ENCODE measurements around the gene TBC1D22A.

DNA sequence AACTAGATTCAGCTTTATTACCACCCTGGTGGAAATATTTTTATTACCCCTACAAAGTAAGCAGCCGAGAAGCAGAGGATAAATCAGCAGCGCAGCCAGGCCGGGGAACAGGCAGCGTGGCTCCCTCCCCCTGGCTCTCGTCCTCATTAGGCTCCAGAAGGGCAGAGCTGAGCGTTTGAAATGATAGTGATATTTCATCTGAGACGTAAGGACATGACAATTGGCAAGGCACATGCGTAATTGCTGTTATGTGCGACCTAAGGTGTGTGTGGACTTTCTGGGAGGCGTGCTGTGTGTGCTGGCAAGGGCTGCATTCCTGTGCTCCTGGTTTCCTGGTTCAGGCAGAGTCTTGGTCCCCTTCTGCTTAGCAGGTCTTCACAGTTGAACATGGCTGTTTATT, 247.8 kb downstream of the TBC1D22A start:
- TF ChIP-seq POLR2AphosphoS5 (IDR thresholded peaks at IDR 0.05), result peak in 1 of 3 donors; percentile 13
- TF ChIP-seq EP300 (IDR thresholded peaks at IDR 0.05; ENCODE audit: low read depth), result no peak
- TF ChIP-seq, protein P1, sequence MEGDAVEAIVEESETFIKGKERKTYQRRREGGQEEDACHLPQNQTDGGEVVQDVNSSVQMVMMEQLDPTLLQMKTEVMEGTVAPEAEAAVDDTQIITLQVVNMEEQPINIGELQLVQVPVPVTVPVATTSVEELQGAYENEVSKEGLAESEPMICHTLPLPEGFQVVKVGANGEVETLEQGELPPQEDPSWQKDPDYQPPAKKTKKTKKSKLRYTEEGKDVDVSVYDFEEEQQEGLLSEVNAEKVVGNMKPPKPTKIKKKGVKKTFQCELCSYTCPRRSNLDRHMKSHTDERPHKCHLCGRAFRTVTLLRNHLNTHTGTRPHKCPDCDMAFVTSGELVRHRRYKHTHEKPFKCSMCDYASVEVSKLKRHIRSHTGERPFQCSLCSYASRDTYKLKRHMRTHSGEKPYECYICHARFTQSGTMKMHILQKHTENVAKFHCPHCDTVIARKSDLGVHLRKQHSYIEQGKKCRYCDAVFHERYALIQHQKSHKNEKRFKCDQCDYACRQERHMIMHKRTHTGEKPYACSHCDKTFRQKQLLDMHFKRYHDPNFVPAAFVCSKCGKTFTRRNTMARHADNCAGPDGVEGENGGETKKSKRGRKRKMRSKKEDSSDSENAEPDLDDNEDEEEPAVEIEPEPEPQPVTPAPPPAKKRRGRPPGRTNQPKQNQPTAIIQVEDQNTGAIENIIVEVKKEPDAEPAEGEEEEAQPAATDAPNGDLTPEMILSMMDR (IDR thresholded peaks at IDR 0.05), result no peak

Data from transverse colon (tissue), 4 donors.